ENCODE data around the gene OLA1. TPM values are rescaled to one million over a fixed set of nuclear protein-coding genes. Genes with fewer than 3 reads are reported as not detected.

Gene OLA1
- polyA plus RNA-seq, 2 donors, result 40.2 to 77.1 TPM

GRCh38 chr2:174171686-174172445, 76.5 kb downstream of the OLA1 start:
- Histone ChIP-seq H3K27me3 (ENCODE audit: control insufficient read depth in 1 of 2, insufficient read depth in 2 of 2, low read length in 2 of 2) (no peaks in the 10 kb centered on the region), H3K4me3 (ENCODE audit: low read depth in 1 of 2, low read length in 2 of 2) (no peak overlapping the region), H3K4me1 (ENCODE audit: control insufficient read depth in 2 of 2, insufficient read depth in 2 of 2, low read length in 1 of 2) (no peaks in the 10 kb centered on the region), H3K27ac (ENCODE audit: low read depth in 2 of 2, low read length in 1 of 2) (no peak overlapping the region), H3K36me3 (ENCODE audit: control insufficient read depth in 2 of 2, insufficient read depth in 2 of 2, low read length in 1 of 2) (no peaks in the 10 kb centered on the region), H3K9me3 (ENCODE audit: control insufficient read depth in 2 of 2, insufficient read depth in 1 of 2, low read depth in 1 of 2, low read length in 1 of 2) (no peaks in the 10 kb centered on the region)
- WGBS, 2 donors, result 97 to 98% methylated on average over 23 of the region's 23 CpGs

- Histone ChIP-seq H3K27ac (ENCODE audit: low read depth in 2 of 2, low read length in 1 of 2) (no peak overlapping the region), H3K36me3 (ENCODE audit: control insufficient read depth in 2 of 2, insufficient read depth in 2 of 2, low read length in 1 of 2) (no peaks in the 10 kb centered on the region), H3K9me3 (ENCODE audit: control insufficient read depth in 2 of 2, insufficient read depth in 1 of 2, low read depth in 1 of 2, low read length in 1 of 2) (no peaks in the 10 kb centered on the region), H3K27me3 (ENCODE audit: control insufficient read depth in 1 of 2, insufficient read depth in 2 of 2, low read length in 2 of 2) (no peaks in the 10 kb centered on the region), H3K4me1 (ENCODE audit: control insufficient read depth in 2 of 2, insufficient read depth in 2 of 2, low read length in 1 of 2) (no peaks in the 10 kb centered on the region), H3K4me3 (ENCODE audit: low read depth in 1 of 2, low read length in 2 of 2) (no peak overlapping the region)
- 97 to 99% methylated on average over 3 of the region's 3 CpGs for WGBS, 2 donors
Measured at GRCh38 chr2:174169372-174169771, 79.0 kb downstream of the OLA1 start.

- Histone ChIP-seq H3K27ac (ENCODE audit: low read depth in 2 of 2, low read length in 1 of 2) (no peak overlapping the region), H3K9me3 (ENCODE audit: control insufficient read depth in 2 of 2, insufficient read depth in 1 of 2, low read depth in 1 of 2, low read length in 1 of 2) (no peaks in the 10 kb centered on the region), H3K4me3 (ENCODE audit: low read depth in 1 of 2, low read length in 2 of 2) (no peak overlapping the region), H3K4me1 (ENCODE audit: control insufficient read depth in 2 of 2, insufficient read depth in 2 of 2, low read length in 1 of 2) (no peaks in the 10 kb centered on the region), H3K27me3 (ENCODE audit: control insufficient read depth in 1 of 2, insufficient read depth in 2 of 2, low read length in 2 of 2) (no peaks in the 10 kb centered on the region), H3K36me3 (ENCODE audit: control insufficient read depth in 2 of 2, insufficient read depth in 2 of 2, low read length in 1 of 2) (no peaks in the 10 kb centered on the region)
- WGBS, 2 donors, result 66 to 94% methylated on average over 2 of the region's 2 CpGs
Measured at GRCh38 chr2:174166261-174166660, 82.1 kb downstream of the OLA1 start.

GRCh38 chr2:174161490-174161889, 86.8 kb downstream of the OLA1 start:
- Histone ChIP-seq H3K4me1 (ENCODE audit: control insufficient read depth in 2 of 2, insufficient read depth in 2 of 2, low read length in 1 of 2) (no peaks in the 10 kb centered on the region), H3K9me3 (ENCODE audit: control insufficient read depth in 2 of 2, insufficient read depth in 1 of 2, low read depth in 1 of 2, low read length in 1 of 2) (no peaks in the 10 kb centered on the region), H3K27ac (ENCODE audit: low read depth in 2 of 2, low read length in 1 of 2) (no peak overlapping the region), H3K36me3 (ENCODE audit: control insufficient read depth in 2 of 2, insufficient read depth in 2 of 2, low read length in 1 of 2) (no peaks in the 10 kb centered on the region), H3K4me3 (ENCODE audit: low read depth in 1 of 2, low read length in 2 of 2) (no peak overlapping the region), H3K27me3 (ENCODE audit: control insufficient read depth in 1 of 2, insufficient read depth in 2 of 2, low read length in 2 of 2) (no peaks in the 10 kb centered on the region)
- WGBS, 2 donors, result 90 to 92% methylated on average over 3 of the region's 3 CpGs

- Histone ChIP-seq H3K4me1 (ENCODE audit: control insufficient read depth in 2 of 2, insufficient read depth in 2 of 2, low read length in 1 of 2) (no peaks in the 10 kb centered on the region), H3K36me3 (ENCODE audit: control insufficient read depth in 2 of 2, insufficient read depth in 2 of 2, low read length in 1 of 2) (no peaks in the 10 kb centered on the region), H3K9me3 (ENCODE audit: control insufficient read depth in 2 of 2, insufficient read depth in 1 of 2, low read depth in 1 of 2, low read length in 1 of 2) (no peaks in the 10 kb centered on the region), H3K27ac (ENCODE audit: low read depth in 2 of 2, low read length in 1 of 2) (no peak overlapping the region), H3K27me3 (ENCODE audit: control insufficient read depth in 1 of 2, insufficient read depth in 2 of 2, low read length in 2 of 2) (no peaks in the 10 kb centered on the region), H3K4me3 (ENCODE audit: low read depth in 1 of 2, low read length in 2 of 2) (no peak overlapping the region)
- whole genome bisulfite sequencing, 2 donors, result 77 to 85% methylated on average over 3 of the region's 3 CpGs
Measured at GRCh38 chr2:174158003-174158402, 90.3 kb downstream of the OLA1 start.

- H3K36me3 ChIP-seq (ENCODE audit: control insufficient read depth in 2 of 2, insufficient read depth in 2 of 2, low read length in 1 of 2), result no peaks in the 10 kb centered on the region
- H3K27me3 ChIP-seq (ENCODE audit: control insufficient read depth in 1 of 2, insufficient read depth in 2 of 2, low read length in 2 of 2), result no peaks in the 10 kb centered on the region
- H3K9me3 ChIP-seq (ENCODE audit: control insufficient read depth in 2 of 2, insufficient read depth in 1 of 2, low read depth in 1 of 2, low read length in 1 of 2), result no peaks in the 10 kb centered on the region
- no peak overlapping the region for H3K27ac ChIP-seq (ENCODE audit: low read depth in 2 of 2, low read length in 1 of 2)
- WGBS, 2 donors, result 72 to 92% methylated on average over 1 of the region's 1 CpG
- H3K4me3 ChIP-seq (ENCODE audit: low read depth in 1 of 2, low read length in 2 of 2), result no peak overlapping the region
- H3K4me1 ChIP-seq (ENCODE audit: control insufficient read depth in 2 of 2, insufficient read depth in 2 of 2, low read length in 1 of 2), result no peaks in the 10 kb centered on the region
Measured at GRCh38 chr2:174157053-174157452, 91.3 kb downstream of the OLA1 start.

GRCh38 chr2:174153757-174154680, 94.3 kb downstream of the OLA1 start:
- Histone ChIP-seq H3K27ac (ENCODE audit: low read depth in 2 of 2, low read length in 1 of 2) (no peak overlapping the region), H3K27me3 (ENCODE audit: control insufficient read depth in 1 of 2, insufficient read depth in 2 of 2, low read length in 2 of 2) (no peaks in the 10 kb centered on the region), H3K4me1 (ENCODE audit: control insufficient read depth in 2 of 2, insufficient read depth in 2 of 2, low read length in 1 of 2) (no peaks in the 10 kb centered on the region), H3K9me3 (ENCODE audit: control insufficient read depth in 2 of 2, insufficient read depth in 1 of 2, low read depth in 1 of 2, low read length in 1 of 2) (no peaks in the 10 kb centered on the region), H3K36me3 (ENCODE audit: control insufficient read depth in 2 of 2, insufficient read depth in 2 of 2, low read length in 1 of 2) (no peaks in the 10 kb centered on the region), H3K4me3 (ENCODE audit: low read depth in 1 of 2, low read length in 2 of 2) (no peak overlapping the region)
- 72 to 74% methylated on average over 8 of the region's 8 CpGs for WGBS, 2 donors

- H3K4me3 ChIP-seq (ENCODE audit: low read depth in 1 of 2, low read length in 2 of 2), result no peak overlapping the region
- H3K27me3 ChIP-seq (ENCODE audit: control insufficient read depth in 1 of 2, insufficient read depth in 2 of 2, low read length in 2 of 2), result no peaks in the 10 kb centered on the region
- H3K4me1 ChIP-seq (ENCODE audit: control insufficient read depth in 2 of 2, insufficient read depth in 2 of 2, low read length in 1 of 2), result no peaks in the 10 kb centered on the region
- no peaks in the 10 kb centered on the region for H3K9me3 ChIP-seq (ENCODE audit: control insufficient read depth in 2 of 2, insufficient read depth in 1 of 2, low read depth in 1 of 2, low read length in 1 of 2)
- 97 to 98% methylated on average over 2 of the region's 2 CpGs for WGBS, 2 donors
- H3K27ac ChIP-seq (ENCODE audit: low read depth in 2 of 2, low read length in 1 of 2), result no peak overlapping the region
- no peaks in the 10 kb centered on the region for H3K36me3 ChIP-seq (ENCODE audit: control insufficient read depth in 2 of 2, insufficient read depth in 2 of 2, low read length in 1 of 2)
Measured at GRCh38 chr2:174149530-174149929, 98.8 kb downstream of the OLA1 start.

GRCh38 chr2:174148833-174149232, 99.5 kb downstream of the OLA1 start:
- Histone ChIP-seq H3K36me3 (ENCODE audit: control insufficient read depth in 2 of 2, insufficient read depth in 2 of 2, low read length in 1 of 2) (no peaks in the 10 kb centered on the region), H3K27me3 (ENCODE audit: control insufficient read depth in 1 of 2, insufficient read depth in 2 of 2, low read length in 2 of 2) (no peaks in the 10 kb centered on the region), H3K4me3 (ENCODE audit: low read depth in 1 of 2, low read length in 2 of 2) (no peak overlapping the region), H3K27ac (ENCODE audit: low read depth in 2 of 2, low read length in 1 of 2) (no peak overlapping the region), H3K9me3 (ENCODE audit: control insufficient read depth in 2 of 2, insufficient read depth in 1 of 2, low read depth in 1 of 2, low read length in 1 of 2) (no peaks in the 10 kb centered on the region), H3K4me1 (ENCODE audit: control insufficient read depth in 2 of 2, insufficient read depth in 2 of 2, low read length in 1 of 2) (no peaks in the 10 kb centered on the region)
- WGBS, 2 donors, result 91 to 95% methylated on average over 2 of the region's 2 CpGs
